Stimulated activated CD4-positive, alpha-beta T cell treated with anti-CD3 and anti-CD28 coated beads, Interleukin-12 subunit alpha, Interleukin-12 subunit beta, amount 100 ng/mL, for 24 hours (primary cell): ENCODE data around the gene ST14.

Source experiments
- DNase-seq, 2 experiments: peaks; one replicate each; pipeline ENCODE4 v3.0.0-alpha.2; 2020; ENCODE audit warnings: low read depth in 2 of 2

The ST14 gene

DNA sequence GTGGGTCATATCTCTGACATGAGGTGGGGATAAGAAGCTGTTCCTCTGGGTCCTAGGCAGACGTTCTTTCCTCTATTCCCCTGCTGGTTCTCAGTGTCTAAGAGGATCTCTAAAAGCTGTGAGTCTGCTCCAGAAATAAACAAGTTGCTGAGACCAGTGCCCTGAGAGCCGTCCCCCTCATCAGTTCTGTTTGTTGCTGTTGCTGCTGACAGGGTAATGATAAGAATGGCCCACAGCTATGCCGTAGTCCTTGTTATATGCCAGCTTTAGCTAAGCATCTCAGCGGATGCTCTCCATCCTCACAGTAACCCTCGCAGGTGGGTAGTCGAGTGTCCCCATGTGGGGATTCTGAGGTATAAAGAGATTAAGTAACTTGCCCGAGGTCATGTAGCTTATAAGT, 23.5 kb upstream of the ST14 start:
- DNase-seq = no peak

DNA sequence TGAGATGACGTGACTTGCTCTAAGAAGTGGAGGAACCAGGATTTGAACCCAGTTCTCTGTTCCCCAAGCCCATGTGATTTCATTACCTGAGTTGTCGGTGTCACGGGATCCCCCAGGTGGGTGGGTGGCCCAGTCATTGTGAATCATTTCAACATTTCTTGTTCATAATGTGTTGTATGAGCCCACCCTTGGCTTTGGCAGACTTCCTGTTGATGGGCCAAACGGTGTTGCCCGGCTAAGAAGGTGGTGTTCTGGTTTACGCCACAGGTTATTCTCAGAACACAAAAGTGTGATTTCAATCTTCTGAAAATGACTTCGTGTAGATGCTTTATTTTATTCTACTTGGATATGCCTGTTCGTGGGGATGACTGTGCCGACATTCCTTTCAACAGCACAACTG, 21.6 kb upstream of the ST14 start:
- DNase-seq = no peak

DNA sequence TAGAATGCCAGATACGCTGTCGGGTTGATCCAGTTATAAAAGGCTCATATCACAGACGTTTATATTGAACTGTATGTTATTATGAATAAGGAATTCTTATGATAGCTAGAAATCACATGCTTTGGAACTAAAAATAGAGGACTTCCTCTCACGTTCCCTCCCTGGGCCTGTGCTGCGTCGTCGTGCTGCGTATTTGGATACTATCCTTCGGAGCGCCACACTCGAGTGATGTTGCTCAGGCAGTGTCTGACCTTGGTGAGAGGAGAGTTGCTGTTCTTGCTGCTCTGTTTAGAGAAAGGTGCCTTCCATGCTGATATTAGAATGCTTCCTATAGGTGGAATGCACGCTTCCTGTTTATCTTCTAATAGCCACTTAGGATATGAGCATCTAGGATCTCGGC, 20.2 kb upstream of the ST14 start:
- no peak for DNase-seq

DNA sequence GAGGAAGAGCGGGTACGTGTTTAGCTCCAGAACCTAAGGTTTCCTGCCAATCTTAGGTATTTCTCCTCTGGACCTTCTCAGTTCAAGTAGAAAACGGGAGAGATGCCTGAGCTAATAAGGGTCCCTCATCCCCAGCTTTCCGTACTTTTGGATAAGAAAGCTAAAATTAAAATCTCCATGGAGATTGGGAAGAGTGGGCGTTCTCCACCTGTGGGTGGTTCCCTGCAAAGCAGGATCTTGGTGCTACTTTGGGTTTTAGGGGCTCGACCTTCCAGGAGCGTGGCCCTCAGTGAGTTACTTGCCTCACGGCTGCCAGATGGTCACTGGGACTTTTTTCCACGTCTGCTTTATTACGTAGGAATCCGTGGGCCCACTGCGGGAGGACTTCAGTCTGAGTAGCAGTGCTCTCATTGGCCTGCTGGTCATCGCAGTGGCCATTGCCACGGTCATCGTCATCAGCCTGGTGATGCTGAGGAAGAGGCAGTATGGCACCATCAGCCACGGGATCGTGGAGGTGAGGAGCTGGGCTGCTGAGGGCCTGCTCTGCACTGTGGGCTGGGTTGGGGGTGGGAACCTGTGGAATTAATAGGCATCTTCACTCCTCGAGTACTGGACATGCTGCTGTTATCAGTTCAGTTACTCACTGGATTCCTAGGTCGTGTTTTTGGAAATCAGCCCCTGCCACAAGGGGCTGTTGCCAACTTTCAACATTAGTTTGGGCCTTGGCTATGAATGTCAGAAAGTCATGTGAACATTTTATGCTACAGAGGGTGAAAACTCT, 17.8 kb upstream of the ST14 start:
- DNase-seq = no peak

DNA sequence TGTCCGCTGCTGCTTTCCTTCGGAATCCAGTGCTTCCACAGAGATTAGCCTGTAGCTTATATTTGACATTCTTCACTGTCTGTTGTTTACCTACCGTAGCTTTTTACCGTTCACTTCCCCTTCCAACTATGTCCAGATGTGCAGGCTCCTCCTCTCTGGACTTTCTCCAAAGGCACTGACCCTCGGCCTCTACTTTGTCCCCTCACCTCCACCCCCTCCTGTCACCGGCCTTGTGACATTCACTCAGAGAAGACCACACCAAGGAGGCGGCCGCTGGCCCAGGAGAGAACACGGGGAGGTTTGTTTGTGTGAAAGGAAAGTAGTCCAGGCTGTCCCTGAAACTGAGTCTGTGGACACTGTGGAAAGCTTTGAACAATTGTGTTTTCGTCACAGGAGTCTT, 15.4 kb upstream of the ST14 start:
- DNase-seq = no peak

DNA sequence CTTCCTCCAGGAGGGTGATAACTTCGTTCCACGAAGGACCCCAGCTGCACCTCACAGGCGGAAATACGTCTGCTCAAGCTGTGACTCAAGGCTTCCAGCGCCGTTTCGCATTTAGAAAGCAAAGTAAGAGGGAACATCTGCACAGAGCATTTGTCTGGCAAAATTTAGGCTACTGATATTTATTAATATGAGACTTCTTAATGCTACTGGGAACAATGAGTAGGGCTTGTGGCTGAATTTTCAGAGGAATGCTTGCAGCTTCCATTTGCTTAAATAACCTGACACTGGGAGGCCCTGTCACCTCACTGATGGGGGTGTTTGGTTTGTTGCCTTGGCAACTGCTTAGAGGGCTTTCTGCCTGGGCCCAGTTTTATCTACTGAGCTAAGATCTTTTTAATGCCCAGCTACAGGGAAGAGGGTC, 14.7 kb upstream of the ST14 start:
- DNase-seq = no peak

DNA sequence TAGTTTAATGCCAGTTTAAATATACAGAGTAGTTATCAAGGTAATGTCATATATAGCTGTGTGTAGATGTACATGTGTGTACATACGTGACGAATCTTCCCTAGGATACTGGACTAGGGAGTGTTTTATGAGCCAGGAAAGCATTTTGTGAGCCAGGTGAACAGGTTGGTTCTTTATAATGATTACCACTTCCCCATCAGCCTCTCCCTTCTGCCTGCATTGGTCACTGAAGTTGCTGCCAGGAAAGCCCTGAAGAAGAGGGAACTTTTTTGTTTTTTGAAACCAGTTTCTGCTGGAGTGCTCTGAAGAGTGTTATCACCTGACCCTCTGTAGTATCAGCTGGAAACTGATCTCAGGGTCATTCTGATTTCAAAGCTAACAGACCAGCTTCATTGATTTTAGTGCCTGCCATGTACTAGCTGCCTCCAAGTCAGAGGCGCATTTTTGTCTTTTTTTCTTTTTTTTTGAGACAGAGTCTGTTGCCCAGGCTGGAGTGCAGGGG, 14.2 kb upstream of the ST14 start:
- no peak for DNase-seq

DNA sequence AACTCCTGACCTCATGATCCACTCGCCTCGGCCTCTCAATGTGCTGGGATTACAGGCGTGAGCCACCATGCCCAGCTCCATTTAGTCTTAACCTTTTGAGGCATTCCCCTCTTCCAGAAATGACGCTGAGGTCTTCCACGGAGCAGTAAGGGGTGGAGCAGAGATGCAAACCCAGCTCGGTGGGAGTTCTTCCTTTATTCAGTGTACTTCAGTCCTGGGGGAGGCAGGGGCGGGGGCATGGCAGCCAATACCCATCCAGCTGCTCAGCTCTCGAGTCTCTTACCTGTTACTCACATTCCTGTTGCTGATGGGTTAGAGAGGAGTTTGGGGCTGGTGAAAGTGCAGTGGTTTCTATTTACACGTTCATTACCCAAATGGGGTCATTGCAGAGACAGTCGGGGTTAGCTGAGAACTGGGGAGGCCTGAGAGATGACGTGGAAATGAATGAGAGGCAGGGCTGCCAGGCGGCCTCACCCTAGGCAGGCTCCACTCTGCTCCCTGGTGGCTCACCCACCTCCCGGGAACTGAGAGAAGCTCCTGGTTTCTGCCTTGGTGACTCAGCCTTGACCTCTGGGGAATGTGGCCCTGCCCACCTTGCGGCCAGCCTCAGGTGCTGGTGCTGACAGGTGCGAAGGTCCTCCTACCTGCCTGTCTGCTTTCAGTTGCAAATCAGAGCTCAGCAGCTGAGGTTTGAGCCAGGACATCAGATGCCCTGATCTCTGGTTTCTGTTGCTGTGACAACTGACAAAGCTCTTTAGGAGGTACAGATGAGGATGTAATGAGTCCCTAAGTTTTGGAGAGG, 13.4 kb upstream of the ST14 start:
- DNase-seq = no peak

DNA sequence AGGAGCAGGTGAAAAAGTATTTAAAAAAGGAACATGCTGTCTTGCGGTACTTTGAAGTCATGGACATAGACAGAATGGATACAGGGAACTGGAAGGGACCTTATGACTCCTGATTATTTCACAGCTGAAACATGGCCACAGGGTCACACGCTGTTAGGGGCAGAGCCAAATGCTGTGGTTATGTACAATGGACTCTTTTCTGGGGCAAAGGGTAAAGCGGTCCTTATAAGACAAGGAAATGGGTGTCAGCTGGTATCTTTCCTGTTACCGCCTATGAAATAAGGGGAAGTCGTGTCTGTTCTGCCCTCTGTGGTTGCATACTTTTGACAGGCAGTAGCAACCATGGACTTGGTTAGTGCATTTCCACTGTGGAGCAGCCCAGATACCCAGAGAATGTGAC, 12.8 kb upstream of the ST14 start:
- no peak for DNase-seq

DNA sequence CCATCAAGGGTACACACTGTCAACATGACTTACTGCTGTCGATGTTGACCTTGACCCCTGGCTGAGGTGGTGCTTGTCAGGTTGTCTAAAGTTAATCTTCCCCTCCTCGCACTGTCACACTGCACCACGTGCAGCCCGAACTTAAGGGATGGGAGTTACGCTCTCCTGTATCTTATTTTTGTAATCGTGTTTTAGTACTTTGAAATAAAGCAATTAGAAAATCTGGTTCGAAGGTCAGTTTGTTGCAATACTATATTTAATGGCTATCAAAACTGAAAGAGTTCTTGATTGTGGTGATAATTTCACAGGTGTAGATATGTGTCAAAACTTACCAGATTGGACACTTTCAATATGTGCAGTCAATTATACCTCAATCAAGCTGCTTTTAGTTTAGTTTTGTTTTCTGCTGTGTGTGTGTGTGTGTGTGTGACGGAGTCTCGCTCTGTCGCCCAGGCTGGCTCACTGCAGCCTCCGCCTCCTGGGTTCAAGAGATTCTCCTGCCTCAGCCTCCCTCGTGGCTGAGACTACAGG, 10.7 kb upstream of the ST14 start:
- DNase-seq = no peak

DNA sequence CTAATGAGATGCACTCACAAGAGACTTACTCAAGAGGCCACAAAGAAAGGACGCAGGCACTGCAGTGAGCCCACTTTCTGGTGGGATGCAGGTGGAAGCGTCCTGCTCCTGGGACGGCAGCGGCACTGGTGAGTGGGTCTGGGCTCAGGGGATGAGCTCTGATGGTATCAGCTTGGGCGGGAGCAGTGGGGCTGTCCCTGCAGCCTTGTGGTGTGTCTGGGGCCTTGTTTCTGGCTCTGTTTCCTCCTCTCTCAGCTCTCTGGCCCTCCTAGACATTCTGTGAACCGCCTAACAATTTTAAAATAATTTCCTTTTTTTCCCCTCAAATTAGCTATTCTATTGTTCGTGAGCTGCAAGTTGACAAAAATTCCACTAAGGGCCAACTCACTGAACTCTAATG, 8.8 kb upstream of the ST14 start:
- DNase-seq = no peak

DNA sequence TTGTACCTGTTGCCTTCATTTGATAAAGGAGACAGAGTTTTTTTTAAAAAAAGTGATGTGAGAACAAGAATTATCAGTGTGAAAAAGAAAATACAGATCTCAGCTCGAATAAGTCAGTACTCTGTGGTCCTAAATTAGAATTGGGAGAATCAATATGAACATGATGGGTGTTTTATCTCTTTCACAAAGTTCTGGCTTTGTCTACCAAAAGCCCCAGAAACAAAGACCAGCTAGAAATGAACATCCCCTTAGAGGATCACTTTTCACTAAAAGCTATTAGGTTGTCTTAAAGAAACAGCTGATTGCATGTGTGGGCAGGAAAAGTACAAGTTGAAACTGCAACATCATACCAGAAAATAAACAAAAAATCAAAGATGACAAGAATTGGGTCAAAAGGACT, 8.4 kb upstream of the ST14 start:
- no peak for DNase-seq

DNA sequence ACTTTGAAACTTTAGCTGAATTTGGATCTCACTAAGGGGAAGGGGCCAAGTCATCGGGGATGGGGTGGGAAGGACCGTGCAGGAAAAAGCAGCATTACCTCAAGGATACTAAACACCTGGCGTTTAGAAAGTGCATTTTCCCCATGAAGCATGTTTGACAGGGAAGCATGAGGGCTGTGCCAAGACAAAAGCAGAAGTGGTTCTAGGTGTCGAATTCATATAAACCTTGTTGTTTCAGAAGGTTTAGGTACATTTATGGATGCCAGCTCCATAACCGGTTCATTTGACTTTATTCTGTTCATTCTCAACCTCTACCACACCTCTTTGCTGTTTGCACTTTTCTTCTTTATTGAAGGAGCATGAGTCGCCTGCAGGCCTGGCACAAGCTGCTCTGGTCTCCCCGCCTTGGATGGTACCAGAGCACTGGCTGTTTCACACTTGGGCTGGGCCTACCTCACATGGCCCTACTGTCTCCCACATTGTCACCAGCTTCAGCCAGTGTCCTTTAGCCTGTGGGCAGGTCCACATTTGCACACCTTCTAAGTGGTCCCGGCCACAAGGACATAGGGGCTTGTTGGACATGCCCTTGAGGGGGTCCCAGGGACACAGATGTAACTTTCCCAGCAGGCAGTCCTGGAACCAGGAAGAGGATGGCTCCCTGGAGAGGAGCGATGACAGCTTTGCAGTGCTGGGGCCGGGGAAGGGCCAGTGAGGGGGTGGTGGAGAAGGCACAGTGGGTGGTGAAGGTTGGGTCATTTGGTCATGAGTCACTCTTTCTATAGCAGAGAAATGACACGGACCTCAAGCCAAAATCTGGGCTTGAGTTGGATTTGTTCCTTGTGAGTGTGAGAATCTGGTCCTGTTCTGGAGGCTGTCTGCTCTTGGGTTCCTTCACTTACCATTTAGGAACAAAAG, 3.2 kb upstream of the ST14 start:
- no peak for DNase-seq

DNA sequence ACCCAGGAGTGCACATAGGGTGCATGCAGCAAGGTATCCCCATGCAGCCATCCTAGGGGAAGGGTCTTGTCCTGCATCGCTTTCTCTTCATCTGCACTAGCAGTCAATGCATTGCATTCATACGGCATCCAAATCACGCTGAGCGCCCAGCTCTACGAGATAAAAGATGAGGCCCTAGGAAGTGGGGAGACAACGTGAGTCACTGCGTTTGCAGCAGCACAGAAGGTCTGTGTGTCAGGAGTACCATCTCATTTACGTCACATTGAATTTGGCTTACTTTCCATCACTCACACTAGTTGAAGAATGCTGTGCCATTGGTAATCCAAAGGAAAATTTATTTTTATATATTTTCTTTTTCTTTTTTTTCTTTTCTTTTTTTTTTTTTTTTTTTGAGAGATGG, 2.5 kb upstream of the ST14 start:
- DNase-seq = no peak

DNA sequence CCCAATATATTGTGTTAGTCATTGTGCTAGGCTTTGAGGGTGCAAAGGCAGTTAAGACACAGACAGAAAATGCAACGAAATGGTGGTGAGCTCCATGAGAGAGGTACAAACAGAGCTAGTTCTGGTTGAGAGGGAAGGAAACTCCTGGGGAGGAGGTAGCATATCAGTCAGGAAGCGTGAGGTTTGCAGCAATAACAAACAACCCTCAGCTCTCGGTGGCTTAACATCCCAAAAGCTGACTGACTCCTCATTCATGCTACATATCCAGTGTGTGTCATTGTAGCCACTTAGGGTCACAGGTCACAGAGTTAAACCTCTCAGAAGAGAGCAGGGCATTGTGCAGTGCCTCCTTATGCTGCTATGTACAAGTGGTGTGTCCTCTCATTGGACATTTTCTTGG, 1.7 kb upstream of the ST14 start:
- no peak for DNase-seq

DNA sequence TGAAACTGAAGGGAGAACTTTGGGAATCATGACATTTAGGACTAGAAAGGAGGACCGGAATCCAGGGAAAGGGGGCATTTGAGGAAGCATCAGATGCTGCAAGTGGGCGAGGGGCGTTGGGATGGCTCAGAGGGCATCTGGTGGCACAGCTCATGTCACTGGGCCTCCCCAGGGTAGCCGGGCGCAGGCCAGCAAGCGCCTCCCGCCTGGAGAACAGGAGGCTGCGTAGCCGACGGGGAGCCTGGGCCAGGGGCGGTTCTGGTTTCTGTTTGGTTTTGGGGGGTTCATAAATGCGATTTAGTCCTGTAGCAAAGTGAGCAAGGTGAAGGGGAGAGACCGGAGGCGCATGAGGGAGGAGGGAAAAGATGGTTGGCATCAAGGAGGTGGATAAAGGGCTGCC, 443 bp upstream of the ST14 start:
- DNase-seq = no peak

DNA sequence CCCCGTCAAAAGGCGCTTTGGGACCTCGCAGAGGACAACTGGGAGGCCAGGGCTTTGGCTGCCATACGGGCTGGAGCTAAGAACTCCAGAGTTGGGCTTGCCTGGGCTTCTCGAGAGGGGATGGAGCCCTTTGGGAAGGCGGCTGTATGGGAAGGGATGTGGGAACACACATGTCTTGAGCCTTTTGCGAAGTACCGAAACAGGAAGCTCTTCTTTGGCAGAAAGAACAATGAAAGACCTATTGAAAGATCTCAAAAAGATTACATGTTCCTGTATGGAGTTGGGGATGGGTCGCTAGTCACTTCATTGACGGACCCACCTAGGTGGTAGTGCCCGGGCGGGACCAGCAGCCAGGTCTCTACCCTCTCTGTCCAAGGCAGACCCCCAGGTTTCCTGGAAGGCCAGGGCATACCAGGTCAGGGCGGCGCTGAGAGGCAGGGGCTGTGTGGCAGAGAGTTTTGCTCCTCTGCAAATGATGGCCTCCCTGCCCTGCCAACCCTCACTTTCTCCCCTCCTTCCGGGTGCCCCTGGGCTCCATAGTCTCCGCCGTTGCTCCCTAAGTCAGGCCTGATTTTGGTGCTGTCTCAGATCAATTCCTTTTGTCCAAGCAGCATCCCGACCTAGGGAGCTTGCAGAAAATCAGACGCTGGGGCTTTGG, 1.0 kb downstream of the ST14 start:
- no peak for DNase-seq

DNA sequence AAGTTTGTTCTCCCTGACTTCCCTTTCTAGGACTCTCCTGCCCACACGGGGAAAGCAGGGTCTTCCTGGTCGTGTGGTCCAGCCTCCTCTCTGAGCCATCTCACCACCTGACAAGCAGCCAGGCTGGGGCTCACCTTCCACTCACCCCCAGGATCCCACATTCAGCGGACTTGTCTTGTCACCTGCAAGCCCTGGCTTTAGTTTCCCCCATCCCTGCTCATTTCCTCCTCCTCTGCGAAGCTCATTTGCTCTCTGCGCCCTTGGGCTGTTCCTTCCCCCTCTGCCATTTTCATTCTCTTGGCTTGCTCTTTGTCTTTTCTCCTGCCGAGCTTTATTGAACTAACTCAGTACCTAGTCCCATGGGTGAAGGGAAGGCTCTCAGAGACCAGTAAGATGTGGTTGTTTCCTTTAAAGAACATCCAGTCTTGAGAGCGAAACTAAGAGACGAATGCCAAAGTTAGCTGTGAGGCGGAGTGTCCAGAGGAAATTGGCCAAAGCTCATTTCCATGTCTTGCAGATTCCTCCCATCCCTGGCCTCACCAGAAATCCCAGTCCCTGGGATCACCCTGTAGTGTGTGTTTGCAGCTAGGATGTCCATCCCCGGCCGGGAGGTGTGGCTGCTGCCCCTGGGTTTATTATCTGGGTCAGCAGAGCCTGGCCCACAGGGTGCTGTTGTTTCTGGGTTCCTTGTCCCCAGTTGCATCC, 2.0 kb downstream of the ST14 start:
- DNase-seq = no peak

DNA sequence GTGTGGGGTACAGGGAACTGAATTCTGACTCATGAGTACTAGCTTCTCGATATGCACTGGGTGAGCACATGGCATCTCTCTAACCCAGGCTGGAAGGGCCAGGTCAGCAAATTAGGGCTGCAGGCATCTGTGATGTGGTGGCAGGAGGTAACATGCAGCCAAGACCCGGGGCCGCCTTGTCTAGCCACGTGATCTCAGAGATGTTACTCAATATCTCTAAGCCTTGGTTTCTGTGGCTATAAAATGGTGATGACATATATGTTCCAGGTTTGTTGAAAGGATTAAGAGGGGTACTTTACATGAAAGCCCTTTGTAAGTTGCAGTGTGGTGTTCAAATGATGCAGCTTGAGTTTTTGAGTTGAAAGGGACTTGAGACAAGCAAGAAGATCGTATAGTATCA, 3.2 kb downstream of the ST14 start:
- DNase-seq = no peak

DNA sequence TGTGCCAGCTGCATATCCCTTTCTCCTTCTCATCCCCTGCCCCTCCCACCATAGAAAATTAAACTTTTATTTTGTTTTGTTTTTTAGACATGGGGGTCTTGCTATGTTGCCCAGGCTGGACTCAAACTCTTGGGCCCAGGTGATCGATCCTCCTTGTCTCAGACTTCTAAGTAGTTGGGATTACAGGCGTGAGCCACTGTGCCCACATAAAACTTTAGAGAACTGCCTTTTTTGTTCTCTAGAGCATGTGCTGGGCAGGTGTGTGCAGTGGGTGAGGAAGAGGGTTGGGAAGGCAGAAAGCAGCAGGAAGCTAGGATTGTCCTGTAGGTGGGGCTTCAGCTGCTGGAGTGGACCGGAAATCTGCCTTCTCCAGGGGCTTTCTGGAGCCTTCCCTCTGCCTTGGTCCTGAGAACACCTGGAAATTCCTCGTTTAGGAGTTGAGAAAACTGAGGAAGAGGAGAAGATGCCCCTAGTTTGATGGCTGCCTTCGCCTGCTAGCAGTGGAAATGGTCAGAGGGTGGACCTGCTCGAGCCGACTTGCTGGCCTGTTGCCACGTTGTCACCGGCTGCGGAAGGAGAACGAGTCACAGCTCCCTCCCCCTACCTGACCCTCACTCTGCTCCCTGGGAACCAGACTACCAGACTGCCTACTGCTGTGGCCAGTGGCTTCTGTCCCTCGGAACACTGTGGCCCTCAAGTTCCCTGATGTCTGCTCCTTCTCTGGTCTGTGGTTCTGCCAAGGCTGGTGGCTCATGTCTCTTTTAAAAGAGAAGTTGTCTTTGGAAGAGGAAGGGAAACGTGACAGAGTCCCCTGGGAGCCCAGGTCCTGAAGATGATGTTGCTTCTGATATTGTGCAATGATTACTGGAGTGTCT, 4.0 kb downstream of the ST14 start:
- DNase-seq = no peak
